SK-N-MC (cell line): ENCODE measurements around the gene ADAMTS17.

Experiments
- DNase-seq: peaks from one replicate; pipeline ENCODE4 v3.0.0-alpha.2; 2011; ENCODE audit warnings: low read depth, low spot score
- H3K27ac ChIP-seq: fragments of 200-600 bp; sonication (generic); 2 replicates; pipeline ENCODE4 v1.5.1; 2016; ENCODE audit warnings: mixed run types
- H3K36me3 ChIP-seq: fragments of 200-600 bp; sonication (generic); 2 replicates; pipeline ENCODE4 v1.6.1; 2017; ENCODE audit warnings: antibody characterized with exemption, low read length, mixed read lengths; ENCODE audit not compliant: insufficient read depth
- H3K4me3 ChIP-seq: fragments of 200-600 bp; sonication (generic); 2 replicates; pipeline ENCODE4 v1.5.1; 2016
- H3K9ac ChIP-seq: fragments of 200-600 bp; sonication (generic); 2 replicates; pipeline ENCODE4 v1.8.0; 2017; ENCODE audit warnings: mixed run types, mixed read lengths; ENCODE audit not compliant: insufficient read length
- H3K9me3 ChIP-seq: fragments of 200-600 bp; sonication (generic); 2 replicates; pipeline ENCODE4 v1.6.1; 2017; ENCODE audit warnings: low read depth, mild to moderate bottlenecking, antibody characterized with exemption, low read length, moderate library complexity, mixed read lengths
- EZH2 ChIP-seq: fragments of 200-600 bp; sonication (generic); IDR thresholded peaks from one replicate; pipeline ENCODE4 v1.6.1; 2017; ENCODE audit warnings: antibody characterized with exemption
- FOXP2 ChIP-seq: optimal IDR thresholded peaks from 2 replicates; pipeline ENCODE3; 2011; ENCODE audit warnings: mild to moderate bottlenecking, moderate library complexity; ENCODE audit not compliant: insufficient read depth; ENCODE audit errors: extremely low read length, control extremely low read depth
- POLR2AphosphoS5 ChIP-seq: IDR thresholded peaks from 2 replicates; pipeline ENCODE4 v1.6.1; 2012; ENCODE audit warnings: mild to moderate bottlenecking, low read depth, low read length, borderline replicate concordance

ADAMTS17 gene

DNA sequence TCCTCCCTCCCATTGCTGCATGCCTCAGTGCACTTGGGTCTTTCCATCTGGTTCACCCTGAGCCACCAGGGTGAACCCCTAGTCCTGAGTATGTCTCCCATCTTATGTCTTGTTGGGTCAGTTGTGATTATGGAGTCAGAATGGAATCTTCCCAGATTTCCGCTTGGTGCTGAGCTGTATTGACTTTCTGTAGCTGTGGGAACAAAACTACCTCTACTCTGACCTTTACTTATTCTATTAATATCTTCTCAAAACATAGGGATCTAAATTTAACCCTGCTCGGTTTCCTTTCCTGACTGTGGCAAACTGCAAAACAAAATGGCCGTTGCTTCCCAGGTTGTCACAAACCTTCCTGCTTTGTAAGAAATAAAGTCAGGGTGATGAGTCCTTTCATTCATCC lies 312.7 kb downstream of the ADAMTS17 start:
- no peak for TF ChIP-seq POLR2AphosphoS5
- TF ChIP-seq EZH2: no peak
- TF ChIP-seq FOXP2: no peak
- Histone ChIP-seq H3K9ac (no peak overlapping the region), H3K4me3 (no peak overlapping the region), H3K27ac (no peak overlapping the region), H3K9me3 (no peaks in the 10 kb centered on the region), H3K36me3 (no peaks in the 10 kb centered on the region)
- no peak for DNase-seq

DNA sequence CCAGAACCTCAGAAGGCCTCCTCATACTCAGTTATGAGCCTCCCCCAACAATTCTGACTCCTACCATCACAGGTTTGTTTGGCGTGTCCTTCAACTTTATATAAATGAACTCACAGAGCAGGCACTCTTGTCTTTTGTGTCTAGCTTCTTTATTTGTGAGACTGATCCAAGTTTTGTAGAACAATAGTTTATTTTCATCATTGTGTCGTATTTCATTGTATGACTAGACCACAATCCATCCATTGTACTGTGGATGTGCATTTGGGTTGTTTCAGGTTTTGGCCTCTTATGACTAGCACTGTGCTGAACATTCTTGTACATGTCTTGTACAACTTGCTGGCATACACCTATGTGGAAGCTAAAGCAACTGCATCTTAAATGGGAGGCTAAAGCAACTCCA lies 315.7 kb downstream of the ADAMTS17 start:
- no peak for TF ChIP-seq EZH2
- no peak for TF ChIP-seq POLR2AphosphoS5
- no peak for TF ChIP-seq FOXP2

DNA sequence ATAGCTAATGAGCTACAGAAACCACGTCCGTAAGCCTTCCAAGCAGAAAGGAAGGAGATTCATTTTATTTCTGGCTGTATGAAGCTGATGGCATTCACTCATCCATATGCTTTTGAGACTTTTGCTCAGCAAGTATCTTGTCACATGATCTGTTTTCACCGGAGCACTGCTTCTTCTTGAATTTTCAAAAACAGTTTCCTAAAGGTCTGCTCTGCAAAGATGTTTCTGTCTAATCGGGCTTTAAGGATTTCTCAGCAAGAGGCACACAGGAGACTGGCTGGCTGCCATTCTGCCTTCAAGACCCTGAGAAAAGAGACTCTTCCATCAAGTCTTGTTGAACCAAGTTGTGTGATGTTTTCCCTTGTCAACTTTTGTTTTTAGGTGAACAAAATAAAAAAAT lies 319.0 kb downstream of the ADAMTS17 start:
- no peaks in the 10 kb centered on the region for H3K36me3 ChIP-seq
- H3K9me3 ChIP-seq: no peaks in the 10 kb centered on the region
- DNase-seq: no peak
- TF ChIP-seq EZH2: no peak
- TF ChIP-seq POLR2AphosphoS5: no peak
- no peak for TF ChIP-seq FOXP2
- no peak overlapping the region for H3K4me3 ChIP-seq
- no peak overlapping the region for H3K27ac ChIP-seq
- H3K9ac ChIP-seq: no peak overlapping the region

More for the DNA sequence above, 315.7 kb downstream of the ADAMTS17 start:
- Histone ChIP-seq H3K27ac (no peak overlapping the region), H3K9ac (no peak overlapping the region), H3K36me3 (no peaks in the 10 kb centered on the region), H3K9me3 (no peaks in the 10 kb centered on the region), H3K4me3 (no peak overlapping the region)
- no peak for DNase-seq

- TF ChIP-seq FOXP2: no peak
- TF ChIP-seq EZH2: no peak
- TF ChIP-seq POLR2AphosphoS5: no peak
- Histone ChIP-seq H3K36me3 (no peaks in the 10 kb centered on the region), H3K4me3 (no peak overlapping the region), H3K27ac (no peak overlapping the region), H3K9me3 (no peaks in the 10 kb centered on the region), H3K9ac (no peak overlapping the region)
- DNase-seq: no peak
These were observed 319.4 kb downstream of the ADAMTS17 start for GRCh38 chr15:100022391-100022790.

GRCh38 chr15:100021653-100022052 lies 320.1 kb downstream of the ADAMTS17 start:
- Histone ChIP-seq H3K4me3 (no peak overlapping the region), H3K27ac (no peak overlapping the region)
- DNase-seq: no peak

GRCh38 chr15:100020614-100021013 lies 321.2 kb downstream of the ADAMTS17 start:
- TF ChIP-seq POLR2AphosphoS5 (no peak), FOXP2 (no peak)
- H3K4me3 ChIP-seq: no peak overlapping the region
- H3K9ac ChIP-seq: no peak overlapping the region
- no peak overlapping the region for H3K27ac ChIP-seq
- no peak for DNase-seq
- H3K9me3 ChIP-seq: no peaks in the 10 kb centered on the region
- H3K36me3 ChIP-seq: no peaks in the 10 kb centered on the region

More at GRCh38 chr15:100021653-100022052, 320.1 kb downstream of the ADAMTS17 start:
- no peaks in the 10 kb centered on the region for H3K36me3 ChIP-seq
- H3K9ac ChIP-seq: no peak overlapping the region
- TF ChIP-seq FOXP2 (no peak), POLR2AphosphoS5 (no peak), EZH2 (no peak)
- H3K9me3 ChIP-seq: no peaks in the 10 kb centered on the region

DNA sequence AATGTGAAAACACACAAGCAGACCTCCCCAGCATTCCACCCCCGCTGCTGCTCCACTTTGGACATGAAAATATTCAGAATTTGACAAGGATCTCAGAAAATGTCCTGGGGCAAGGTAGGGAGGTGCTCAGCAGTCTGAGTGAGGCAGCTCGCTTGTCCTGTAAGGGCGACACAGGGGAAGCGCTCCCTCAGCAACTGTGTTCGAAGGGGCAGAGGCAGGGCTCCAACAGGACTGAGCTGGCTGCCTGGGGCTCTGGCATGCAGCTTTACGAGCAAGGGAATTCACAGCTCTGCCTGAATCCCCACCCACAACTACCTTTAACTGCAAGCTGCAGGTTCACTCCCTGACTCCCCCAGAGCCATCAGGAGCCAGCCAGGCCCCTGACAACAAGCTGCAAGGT lies 321.6 kb downstream of the ADAMTS17 start:
- TF ChIP-seq EZH2 (no peak), FOXP2 (no peak), POLR2AphosphoS5 (no peak)
- Histone ChIP-seq H3K9ac (no peak overlapping the region), H3K27ac (no peak overlapping the region), H3K36me3 (no peaks in the 10 kb centered on the region), H3K9me3 (no peaks in the 10 kb centered on the region), H3K4me3 (no peak overlapping the region)
- DNase-seq: no peak

DNA sequence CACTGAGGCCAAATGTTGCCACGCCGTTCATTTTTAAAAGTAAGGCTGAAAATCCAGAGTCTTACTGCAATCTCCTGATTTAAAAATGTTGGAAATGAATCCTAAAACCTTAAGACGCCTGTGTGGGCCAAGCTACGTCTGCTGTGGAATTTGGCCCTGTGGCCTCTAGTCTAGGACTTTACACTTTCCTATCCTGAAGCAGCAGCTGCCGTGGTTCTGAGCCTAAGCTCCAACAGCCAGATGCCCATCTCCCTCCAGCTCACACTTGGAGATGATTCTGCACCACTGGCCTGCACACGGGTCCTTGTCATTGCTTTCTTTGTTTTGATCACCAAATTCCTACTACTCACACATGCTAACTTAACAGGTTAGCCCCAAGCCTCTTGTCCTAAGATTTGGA lies 322.2 kb downstream of the ADAMTS17 start:
- Histone ChIP-seq H3K36me3 (no peaks in the 10 kb centered on the region), H3K9me3 (no peaks in the 10 kb centered on the region), H3K9ac (no peak overlapping the region), H3K27ac (no peak overlapping the region), H3K4me3 (no peak overlapping the region)
- no peak for DNase-seq
- no peak for TF ChIP-seq POLR2AphosphoS5

DNA sequence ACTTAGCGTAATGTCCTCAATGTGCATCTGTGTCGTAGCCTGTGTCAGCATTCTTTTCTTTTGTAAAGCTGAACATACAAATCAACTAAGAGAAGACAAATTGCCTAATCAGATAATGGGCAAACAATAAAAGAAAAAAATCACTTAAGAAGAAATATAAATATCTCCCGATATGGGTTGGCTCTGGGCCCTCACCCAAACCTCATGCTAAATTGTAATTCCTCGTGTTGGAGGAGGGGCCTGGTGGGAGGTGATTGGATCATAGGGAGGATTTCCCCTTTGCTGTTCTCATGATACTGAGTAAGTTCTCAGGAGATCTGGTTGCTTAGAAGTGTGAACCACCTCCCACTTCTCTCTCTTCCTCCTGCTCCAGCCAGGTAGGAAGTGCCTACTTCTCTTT lies 323.6 kb downstream of the ADAMTS17 start:
- no peak overlapping the region for H3K4me3 ChIP-seq
- H3K27ac ChIP-seq: no peak overlapping the region

More for the DNA sequence above, 323.6 kb downstream of the ADAMTS17 start:
- no peaks in the 10 kb centered on the region for H3K9me3 ChIP-seq
- no peak for DNase-seq
- H3K9ac ChIP-seq: no peak overlapping the region
- TF ChIP-seq EZH2 (no peak), FOXP2 (no peak), POLR2AphosphoS5 (no peak)
- H3K36me3 ChIP-seq: no peaks in the 10 kb centered on the region
